Stimulated activated CD8-positive, alpha-beta memory T cell treated with anti-CD3 and anti-CD28 coated beads, Interleukin-7, amount 100 ng/mL, for 4 hours (primary cell): ENCODE results near the gene ISOC2.
"Not testable (repeated sequence)": the region's sequence is repeated elsewhere in the genome, so short reads cannot be mapped to it uniquely, and the experiment has no call there.

ENCODE experiments used
- DNase-seq, 2 donors: peaks; one replicate each; pipeline ENCODE4 v3.0.0-alpha.2; 2020; ENCODE audit warnings: low read depth in 2 of 2

ISOC2 gene

GRCh38 chr19:55457683-55458457 lies 3.6 kb downstream of the ISOC2 start:
- no peak for DNase-seq

DNA sequence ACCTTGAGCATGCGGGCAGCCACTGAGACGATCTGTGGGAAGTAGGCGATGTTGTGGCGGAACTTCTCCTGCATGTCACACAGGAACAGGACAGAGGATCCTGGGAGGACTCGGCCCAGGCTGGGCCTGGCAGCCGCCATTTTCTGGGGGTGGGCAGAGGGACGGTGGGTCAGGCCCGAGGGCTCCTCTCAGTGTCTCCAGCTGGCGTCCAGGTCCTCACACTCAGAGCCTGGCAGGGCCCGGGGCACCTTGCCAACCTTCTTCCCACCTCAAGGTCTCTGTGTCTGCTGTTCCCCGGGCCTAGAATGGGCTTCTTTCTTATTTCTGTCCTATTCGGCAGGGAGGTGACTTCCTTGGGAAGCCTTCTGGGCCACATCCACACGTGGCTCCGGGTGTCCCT lies 5.1 kb downstream of the ISOC2 start:
- no peak for DNase-seq

GRCh38 chr19:55455576-55456235 lies 5.7 kb downstream of the ISOC2 start:
- no peak for DNase-seq

DNA sequence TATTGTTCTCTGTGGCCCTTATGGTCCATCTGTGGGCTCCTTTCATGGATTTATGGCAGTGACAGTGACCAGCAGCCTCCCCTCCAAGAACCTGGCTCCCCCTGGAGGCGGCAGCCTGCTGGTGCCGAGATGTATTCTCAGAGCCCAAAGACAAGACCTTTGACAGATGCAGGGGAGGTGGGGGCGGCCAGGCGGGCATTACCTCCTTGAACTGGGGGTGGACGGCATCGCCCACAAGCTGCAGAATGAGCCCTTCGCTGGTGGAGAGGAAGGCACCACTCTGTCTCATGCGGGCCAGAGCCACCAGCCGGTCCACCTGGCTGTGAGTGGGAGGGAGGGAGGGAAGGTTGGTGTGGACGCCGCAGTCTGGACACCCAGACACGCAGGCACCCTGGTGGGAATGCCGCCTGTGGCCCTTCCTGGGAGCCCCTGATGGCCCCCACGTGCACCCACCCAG lies 6.6 kb downstream of the ISOC2 start:
- no peak for DNase-seq

GRCh38 chr19:55453511-55454260 lies 7.8 kb downstream of the ISOC2 start:
- no peak for DNase-seq

DNA sequence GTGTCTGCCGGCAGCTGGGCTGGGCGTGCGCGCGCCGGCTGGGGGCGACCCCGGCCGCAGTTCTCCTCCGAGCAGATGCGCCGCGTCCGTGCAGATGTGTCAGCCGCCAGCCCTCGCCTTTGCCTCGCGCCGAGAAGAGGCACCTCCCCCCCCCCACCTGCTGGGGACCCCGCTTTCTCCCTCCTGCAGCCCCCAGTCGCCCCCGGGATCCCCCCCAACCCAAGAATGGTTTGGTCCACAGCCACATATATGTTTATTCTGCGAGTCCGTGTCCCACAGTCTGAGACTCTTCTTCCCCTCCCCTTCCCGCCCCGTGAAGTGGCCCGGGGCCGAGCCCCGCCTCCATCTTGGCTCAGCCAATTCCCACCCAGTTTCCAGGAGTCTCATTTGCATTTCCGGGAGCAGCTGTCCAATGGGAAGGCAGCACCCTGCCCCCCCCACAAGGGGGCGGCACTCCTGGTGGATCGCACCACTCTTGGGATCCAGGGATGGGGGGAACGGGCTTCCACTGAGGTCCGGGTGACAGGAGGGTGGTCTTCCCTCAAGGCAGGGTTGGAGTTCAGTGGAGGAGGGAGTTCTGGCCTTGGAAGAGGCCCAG lies 8.6 kb downstream of the ISOC2 start:
- no peak for DNase-seq

DNA sequence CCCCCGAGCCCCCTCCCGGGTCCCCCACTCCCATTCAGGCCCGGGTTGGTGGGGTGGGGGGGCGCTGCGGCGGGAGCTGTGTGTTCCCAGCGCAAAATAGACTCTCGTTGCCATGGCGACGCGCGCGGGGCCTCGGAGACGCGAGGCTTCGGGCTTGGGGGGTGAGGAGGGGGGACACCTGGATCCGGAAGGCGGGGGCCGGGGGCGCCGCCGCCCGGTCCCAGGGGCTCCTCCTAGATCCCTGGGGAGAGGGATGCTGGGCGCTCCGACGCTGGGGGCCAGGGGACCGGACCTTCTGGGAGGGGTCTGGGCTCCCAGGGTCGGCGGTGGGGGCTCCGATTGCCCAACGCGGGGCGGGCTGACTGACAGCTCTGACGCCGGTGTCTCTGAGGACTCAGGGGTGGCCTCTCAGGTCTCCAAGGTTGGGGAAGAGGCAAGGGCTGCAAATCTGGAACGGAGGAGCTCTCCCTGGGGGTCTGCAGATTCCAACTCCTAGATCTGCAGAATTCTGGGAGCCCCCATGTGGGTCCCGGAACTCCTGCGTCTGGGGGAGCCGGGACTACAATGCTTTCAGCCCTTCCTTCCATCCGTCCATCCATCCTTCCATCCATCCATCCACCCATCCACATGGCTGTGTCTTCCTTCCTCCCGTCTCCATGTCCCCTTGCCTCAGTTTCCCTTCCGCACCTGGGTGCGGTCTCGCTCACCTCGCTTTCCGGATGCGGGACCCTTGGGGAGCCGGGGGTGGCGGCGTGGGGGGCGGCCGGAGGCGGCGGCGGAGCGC lies 9.3 kb downstream of the ISOC2 start:
- no peak for DNase-seq

DNA sequence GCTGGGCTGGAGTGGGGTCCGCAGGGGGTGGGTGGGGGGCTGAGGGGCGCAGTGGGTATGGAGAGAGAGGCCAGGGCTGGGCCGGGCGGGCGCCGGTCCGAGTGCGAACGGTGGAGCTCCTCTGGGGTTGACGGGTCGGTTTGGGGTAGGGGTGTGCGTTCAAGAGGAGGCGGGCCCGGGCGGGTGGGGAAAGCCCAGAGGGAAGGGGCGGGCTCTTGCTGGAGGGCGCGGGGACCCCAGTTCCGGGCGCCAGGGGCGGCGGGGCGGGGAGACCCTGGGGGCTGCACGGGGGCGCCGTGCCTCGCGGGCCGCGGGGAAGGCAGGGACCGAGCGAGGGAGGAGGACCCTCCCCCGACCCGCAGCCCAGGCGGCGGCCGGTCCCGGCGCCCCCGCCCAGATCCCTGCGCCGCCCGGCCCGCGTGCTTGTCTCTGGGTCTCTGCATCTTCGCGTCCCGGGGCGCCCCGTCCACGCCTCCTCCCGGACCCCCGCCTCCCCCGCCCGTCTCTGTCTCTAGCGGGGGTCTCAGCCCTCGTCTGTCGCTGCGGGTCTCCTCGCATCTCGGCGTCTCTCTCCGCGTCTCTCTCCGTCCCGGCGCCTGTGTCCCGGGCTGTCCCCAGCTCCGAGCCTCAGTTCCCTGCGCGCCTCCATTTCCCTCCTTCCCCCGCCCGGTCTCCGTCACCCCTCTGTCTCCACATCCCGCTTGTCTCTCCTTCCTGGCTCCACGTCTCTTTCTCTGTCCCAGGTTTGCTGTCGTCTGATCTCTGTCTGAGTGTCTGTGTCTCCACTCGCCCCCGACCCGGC lies 10.1 kb downstream of the ISOC2 start:
- no peak for DNase-seq

- no peak for DNase-seq
Measured at GRCh38 chr19:55449469-55449868, 12.0 kb downstream of the ISOC2 start.

DNA sequence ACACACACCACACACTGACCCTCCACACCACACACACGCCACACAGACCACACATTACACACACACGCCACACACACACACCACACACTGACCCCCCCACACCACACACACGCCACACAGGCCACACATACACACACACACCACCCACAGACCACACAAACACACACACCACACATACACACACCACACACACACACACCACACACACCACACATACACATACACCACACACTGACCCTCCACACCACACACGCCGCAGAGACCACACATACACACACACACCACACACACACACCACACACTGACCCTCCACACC lies 13.3 kb downstream of the ISOC2 start:
- DNase-seq = not testable (repeated sequence)

- DNase-seq = no peak
Measured at GRCh38 chr19:55447421-55448174, 13.8 kb downstream of the ISOC2 start.

DNA sequence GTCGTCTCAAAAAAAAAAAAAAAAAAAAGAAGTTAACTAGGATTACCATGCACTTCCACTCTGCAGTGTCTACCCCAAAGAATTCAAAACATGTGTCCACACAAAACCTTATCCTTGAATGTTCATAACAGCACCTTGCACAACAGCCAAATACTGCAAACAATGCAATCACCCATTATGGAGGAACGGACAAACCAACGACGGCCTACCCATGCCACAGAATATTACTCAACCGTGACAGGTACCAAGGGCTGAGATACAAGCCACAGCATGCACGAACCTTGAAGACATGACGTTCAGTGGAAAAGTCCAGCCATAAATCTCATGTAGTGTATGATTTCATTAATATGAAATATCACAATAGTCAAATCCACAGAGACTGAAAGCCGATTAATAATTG lies 15.4 kb downstream of the ISOC2 start:
- no peak for DNase-seq

DNA sequence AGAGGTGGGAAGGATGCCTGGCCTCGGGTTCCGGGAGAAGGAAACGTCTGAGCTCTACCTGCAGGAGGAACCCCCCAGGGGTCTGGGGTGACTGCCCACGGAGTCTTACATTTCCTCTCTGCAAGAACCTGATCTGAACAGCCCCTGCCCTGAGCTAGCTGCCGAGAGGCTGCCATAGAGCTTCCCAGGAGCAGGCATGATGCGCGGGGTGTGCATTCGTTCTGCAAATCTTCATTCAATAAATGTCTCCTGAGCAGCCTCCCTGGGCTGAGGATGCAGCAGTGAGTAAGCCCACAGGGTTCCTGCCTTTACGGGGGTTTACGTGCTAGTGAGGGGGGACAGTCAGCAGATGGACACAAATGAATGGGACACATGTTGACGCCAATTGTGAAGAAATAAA lies 16.8 kb downstream of the ISOC2 start:
- DNase-seq = no peak

DNA sequence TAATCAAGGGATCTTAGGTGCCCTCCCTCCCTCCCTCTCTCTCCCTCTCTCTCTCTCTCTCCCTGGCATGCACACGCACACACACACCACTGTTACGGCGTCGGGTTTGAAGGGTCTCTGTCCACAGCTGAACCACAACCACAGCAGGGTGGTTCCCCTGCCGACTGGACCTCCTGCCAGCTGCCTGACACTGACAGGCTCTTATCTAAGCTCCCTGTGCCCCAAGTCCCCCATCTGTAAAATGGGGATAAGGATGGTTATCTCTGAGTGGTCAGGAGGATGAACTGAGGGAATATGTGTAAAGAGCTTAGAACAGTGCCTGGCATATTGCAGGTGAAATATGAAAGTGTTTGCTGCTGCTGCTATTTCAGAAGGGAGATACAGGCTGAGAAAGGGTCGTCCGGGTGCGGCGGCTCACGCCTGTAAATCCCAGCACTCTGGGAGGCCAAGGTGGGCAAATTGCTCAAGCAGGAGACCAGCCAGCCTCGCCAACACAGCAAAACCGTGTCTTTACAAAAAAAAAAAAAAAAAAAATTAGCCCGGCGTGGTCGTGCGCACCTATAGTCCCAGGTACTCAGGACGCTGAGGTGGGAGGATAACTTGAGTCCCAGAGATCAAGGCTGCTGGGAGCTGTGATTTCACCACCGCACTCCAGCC lies 17.5 kb downstream of the ISOC2 start:
- DNase-seq = no peak

DNA sequence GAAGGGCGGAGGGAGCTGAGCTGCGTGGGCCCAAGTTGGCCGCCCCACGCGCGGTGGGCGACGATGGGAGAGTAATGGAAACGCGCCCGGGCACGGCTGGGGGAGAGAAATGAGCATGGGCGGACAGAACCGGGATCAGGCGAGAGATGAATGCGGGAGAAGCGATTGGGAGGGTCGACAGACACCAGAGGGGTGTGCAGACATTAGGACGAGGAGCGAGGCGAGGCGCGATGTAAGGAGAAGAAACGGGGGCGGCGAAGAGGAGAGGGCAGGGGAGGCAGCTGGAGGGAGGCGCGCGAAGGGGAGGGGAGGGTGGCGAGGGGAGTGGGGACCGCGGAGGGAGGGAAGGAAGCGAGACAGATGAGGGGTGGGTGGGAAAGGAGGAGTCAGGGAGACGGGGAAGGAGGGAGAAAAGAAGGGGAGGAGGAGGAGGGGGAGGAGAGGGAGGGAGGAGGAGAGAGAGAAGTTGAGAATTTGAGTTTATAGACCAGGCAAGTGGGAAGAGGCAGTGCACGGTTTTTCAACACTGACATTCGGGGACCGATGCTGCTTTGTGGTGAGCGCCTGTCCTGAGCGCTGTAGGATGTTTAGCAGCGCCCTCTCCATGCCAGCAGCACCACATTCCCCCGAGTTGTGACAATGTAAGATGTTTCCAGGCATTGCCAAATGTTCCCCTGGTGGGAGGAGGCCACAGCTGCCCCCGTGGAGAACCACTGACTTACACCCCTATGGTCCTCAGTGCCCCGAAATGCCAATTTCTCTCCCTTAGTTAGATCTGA lies 18.2 kb downstream of the ISOC2 start, which contains the start of gene SHISA7:
Gene SHISA7, minus strand, starts transcription at position 256 of the 779 bp plus-strand sequence. CDS start 437 bp downstream, outside the sequence.
- DNase-seq = no peak

- no peak for DNase-seq
Measured at GRCh38 chr19:55442372-55442961, 19.0 kb downstream of the ISOC2 start.

DNA sequence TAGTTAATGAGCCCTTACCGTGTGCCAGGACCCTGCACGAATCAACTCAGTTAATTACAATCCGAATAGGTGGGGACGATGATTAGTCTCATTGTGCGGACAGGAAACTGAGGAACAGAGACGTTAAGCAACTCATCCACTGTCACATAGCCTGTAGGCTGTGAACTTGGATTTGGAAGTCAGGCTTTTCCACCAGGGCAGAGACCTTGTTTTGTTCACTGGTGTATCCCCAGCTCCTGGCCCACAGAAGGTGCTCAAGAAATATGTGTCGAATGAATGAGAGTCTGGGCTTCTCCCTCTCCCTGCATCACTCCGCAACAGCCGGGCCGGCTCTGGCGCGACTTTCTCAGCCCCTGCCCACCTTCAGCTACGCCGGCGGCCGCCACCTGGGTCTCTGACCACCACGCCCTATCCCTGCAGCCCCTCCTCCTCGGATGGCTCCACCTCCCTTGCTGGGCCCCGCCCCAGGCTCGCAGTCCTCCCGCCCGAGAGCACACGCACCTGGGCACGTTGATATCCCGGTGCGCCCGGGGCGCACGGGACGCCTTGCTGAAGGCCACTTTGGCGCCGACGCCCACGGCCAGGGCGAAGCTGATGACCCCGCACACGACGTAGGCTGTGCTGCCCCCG lies 19.6 kb downstream of the ISOC2 start:
- no peak for DNase-seq

DNA sequence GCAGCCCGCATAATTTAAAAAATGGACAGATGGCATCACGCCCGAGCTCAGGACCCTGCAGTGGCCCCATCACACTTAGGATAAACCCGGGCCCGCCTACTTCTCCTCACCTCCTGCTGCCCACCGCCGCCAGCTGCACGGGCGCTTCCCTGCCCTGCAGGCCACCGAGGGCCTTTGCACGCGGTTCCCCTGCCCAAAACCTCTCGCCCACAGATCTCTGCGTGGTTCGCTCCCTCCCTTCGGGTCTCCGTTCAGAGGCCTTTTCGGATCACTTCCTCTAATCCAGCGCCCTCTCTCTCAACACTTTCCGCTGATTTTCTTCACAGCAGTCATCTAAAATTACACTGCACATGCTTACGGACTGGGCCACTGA lies 20.1 kb downstream of the ISOC2 start:
- DNase-seq = no peak
